LNCaP clone FGC (cell line): ENCODE measurements around the gene TMED9.
A peak's percentile ranks its signal among the peaks of the same experiment; 100 is the strongest.

Experiments used
- DNase-seq: peaks from one replicate; pipeline ENCODE4 v3.0.0-alpha.2; 2011; ENCODE audit warnings: low read depth
- H3K4me3 ChIP-seq: 2 replicates; pipeline ENCODE4 v1.5.1; 2011; ENCODE audit warnings: mild to moderate bottlenecking, low read depth, low read length, control low read depth
- CTCF ChIP-seq: IDR thresholded peaks from 2 replicates; pipeline ENCODE4 v1.5.1; 2012; ENCODE audit warnings: mild to moderate bottlenecking; ENCODE audit not compliant: control insufficient read depth, insufficient read depth; ENCODE audit errors: extremely low read depth

The TMED9 gene

GRCh38 chr5:177550122-177550521 lies 41.9 kb upstream of the TMED9 start:
- no peak for DNase-seq
- H3K4me3 ChIP-seq = no peak overlapping the region
- no peak for TF ChIP-seq CTCF

GRCh38 chr5:177552839-177553455 lies 39.1 kb upstream of the TMED9 start:
- no peak for DNase-seq
- no peak for TF ChIP-seq CTCF
- peak overlapping the region; percentile 82 for H3K4me3 ChIP-seq

- no peak for DNase-seq
- no peak for TF ChIP-seq CTCF
- peak overlapping the region; percentile 82 for H3K4me3 ChIP-seq
These were observed 38.2 kb upstream of the TMED9 start for GRCh38 chr5:177553671-177554429.

GRCh38 chr5:177554474-177555111 lies 37.4 kb upstream of the TMED9 start, which contains the start of gene FAM193B:
FAM193B (minus strand) TSS chr5:177554563; CDS start chr5:177554458, 105 bp downstream.
- H3K4me3 ChIP-seq = peak within 1 kb of the TSS; percentile 82
- TF ChIP-seq CTCF = peak; percentile 29; the same call in 1 of the 2 replicates
- peak; percentile 69 for DNase-seq

GRCh38 chr5:177555228-177555627 lies 36.8 kb upstream of the TMED9 start:
- H3K4me3 ChIP-seq = peak overlapping the region; percentile 77
- TF ChIP-seq CTCF = no peak
- DNase-seq = no peak

GRCh38 chr5:177555665-177556064 lies 36.3 kb upstream of the TMED9 start:
- DNase-seq = no peak
- no peak for TF ChIP-seq CTCF

More at GRCh38 chr5:177555665-177556064, 36.3 kb upstream of the TMED9 start:
- H3K4me3 ChIP-seq = peak overlapping the region; percentile 77; the same call in 1 of the 2 replicates
